NCI-H345 (cell line): ENCODE data around the gene KLF11.
A peak's percentile ranks its signal among the peaks of the same experiment; 100 is the strongest.
"Not testable (repeated sequence)": the region's sequence is repeated elsewhere in the genome, so short reads cannot be mapped to it uniquely, and the experiment has no call there.

Source experiments
- DNase-seq: peaks from one replicate; lab custom pipeline; 2025; lab: John Stamatoyannopoulos, UW

KLF11 gene

DNA sequence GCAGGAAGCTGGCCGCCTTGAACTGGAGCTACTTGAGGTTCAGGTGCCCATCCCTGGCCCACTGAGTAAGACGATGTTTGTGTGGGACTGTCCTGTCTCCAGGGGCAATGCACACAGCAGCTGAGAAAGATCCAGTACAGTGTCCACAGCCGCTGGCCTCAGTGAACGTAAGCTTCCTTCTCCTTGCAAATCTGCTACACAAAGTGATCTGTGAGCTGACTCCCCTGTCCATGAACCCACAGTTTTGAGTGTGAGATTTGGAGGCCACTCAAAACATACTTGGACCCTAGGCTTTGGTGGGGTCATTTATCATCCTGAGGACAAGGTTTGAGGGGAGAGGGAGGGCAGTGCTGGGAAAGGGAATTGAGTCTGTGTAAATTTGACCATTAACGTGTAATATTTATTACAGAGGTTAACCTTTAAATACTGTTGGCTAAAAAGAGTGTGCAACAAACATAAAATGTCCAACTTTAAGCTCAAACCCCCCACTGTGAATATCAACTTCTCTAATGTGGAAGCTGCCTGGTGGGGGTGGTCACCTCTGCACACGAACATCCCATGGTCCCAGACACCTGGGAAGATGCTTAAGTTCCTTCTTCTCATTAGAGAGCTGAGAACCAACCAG, 41.8 kb downstream of the KLF11 start:
- DNase-seq, result no peak

DNA sequence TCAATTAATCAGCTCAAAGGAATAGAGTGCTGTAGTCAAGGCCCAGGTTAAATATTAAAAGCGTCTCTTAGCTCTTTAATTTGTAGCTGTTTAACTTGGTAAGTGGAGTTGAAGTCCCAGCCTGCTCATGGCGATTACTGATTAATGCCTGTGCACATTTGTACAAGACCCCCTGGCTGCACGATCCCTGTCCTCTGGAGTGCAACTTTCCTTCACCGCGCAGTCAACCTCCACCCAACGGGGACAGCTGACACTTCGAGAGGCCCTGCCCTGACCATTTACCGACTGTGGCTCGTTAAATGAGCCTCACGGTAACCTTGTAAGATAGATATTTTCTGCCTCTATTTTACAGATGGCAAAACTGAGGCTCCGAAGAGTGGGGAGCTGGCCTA, 42.3 kb downstream of the KLF11 start:
- DNase-seq, result no peak

DNA sequence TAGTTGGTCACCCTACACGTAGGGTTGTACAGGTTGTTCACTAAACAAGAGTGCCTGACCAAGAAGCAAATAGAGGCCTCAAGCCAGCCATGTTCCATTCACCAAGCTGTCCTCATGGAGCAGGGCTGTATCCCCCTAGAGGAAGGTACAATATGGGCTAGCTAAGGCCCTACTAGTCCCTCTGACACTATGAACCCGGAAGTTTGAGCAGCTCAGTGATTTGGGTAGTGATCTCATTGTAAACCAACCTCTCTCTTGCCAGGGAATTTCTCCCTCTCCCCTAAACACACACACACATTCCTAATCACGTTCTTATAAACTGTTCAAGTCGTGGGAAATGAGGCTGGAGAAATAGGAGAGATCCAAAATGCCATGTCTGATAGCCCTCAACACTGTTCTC, 43.6 kb downstream of the KLF11 start:
- no peak for DNase-seq

DNA sequence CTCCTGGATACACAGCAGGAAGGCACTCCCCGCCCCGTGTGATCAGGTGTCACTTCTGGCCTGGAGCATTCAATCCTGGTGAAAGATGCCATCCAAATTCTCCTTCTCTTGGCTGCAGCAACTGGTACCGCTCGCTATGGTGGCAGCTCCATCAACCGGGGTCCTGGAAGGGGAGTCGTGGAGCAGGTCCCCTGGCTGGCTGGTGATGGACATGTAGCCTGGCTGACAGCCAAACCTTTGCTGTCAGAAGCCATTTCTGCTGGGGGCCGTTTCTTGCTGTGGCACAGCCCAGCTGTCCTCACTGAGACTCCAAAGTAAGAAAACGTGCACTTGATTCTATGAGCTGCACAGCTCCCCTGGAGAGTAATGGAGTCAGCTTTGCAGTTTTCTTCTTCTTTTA, 44.0 kb downstream of the KLF11 start:
- DNase-seq, result peak; percentile 70

DNA sequence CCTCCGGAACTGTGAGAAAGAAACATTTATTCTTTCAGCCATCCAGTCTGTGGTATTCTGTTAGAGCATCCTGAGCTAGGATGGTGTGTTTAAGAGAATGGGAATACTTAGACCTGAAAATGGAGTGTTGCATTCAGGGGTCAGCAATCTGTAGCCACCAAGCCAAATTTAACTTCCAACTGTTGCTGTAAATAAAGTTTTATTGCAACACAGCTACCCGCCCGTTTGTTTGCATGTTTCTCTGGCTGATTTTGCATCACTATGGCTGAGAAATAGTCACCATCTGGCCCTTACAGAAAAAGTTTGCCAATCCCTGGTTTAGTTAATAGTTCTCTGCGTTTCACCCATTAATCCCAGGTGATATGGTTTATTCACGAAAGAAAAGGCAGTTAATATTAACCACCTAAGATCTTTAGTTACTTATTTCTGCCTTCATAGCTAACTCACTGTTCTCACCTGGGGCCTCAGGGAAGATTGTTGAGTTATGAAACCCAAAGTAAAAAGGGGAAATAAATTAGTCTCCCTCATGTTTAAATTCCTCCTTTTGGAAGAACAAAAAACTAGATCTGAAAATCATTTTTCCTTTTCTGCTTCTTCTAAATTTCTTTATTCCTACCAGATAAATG, 46.3 kb downstream of the KLF11 start:
- DNase-seq, result no peak

DNA sequence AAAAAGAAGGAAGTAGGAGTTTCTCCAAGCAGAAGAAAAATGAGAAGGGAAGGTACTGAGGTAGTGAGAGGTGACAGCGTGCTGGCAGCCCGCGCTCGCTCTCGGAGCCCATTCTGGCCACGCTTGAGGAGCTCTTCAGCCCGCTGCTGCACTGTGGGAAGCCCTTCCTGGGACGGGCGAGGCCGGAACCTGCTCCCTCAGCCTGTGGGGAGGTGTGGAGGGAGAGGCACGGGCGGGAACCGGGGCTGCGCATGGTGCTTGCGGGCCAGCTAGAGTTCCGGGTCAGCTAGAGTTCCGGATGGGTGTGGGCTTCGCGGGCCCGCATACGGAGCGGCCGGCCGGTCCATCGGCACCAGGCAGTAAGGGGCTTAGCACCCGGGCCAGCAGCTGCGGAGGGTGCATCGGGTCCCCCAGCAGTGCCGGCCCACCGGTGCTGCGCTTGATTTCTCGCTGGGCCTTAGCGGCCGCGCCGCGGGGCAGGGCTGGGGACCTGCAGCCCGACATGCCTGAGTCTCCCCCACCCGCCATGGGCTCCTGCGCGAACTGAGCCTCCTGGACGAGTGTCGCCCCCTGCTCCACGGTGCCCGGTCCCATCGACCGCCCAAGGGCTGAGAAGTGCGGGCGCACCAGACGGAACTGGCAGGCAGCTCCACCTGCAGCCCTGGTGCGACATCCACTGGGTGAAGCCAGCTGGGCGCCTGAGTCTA, 48.0 kb downstream of the KLF11 start:
- no peak for DNase-seq

DNA sequence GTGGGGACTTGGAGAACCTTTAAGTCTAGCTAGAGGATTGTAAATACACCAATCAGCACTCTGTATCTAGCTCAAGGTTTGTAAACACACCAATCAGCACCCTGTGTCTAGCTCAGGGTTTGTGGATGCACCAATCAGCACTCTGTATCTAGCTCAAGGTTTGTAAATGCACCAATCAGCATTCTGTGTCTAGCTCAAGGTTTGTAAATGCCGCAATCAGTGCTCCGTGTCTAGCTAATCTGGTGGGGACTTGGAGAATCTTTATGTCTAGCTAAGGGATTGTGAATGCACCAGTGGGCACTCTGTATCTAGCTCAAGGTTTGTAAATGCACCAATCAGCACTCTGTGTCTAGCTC, 48.5 kb downstream of the KLF11 start:
- not testable (repeated sequence) for DNase-seq

DNA sequence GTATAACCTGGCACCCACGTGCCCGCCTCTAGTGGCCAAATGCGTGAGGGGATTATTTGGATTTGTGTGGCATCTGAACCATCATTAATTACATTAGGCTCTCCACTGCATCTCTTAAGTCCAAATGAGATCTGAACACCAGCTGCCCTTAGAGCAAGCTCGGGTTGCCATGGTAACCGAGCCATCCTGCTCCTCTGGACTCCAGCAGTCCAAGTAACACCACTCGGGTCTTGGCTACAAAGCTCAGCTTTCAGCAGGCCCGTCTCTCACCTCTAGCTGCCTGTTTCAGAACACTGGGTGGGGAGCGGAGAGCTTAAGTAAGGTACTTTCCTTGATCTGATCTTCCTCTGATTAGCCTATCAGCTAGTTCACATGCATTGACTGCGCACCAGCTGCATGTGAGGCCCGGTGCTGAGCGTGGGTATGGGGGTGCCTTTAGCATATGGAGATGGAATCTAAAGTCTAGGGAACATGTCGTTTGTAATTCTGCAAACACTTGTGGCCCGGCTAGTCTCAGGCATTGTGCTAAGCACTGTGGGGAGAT, 51.0 kb downstream of the KLF11 start:
- DNase-seq, result no peak

DNA sequence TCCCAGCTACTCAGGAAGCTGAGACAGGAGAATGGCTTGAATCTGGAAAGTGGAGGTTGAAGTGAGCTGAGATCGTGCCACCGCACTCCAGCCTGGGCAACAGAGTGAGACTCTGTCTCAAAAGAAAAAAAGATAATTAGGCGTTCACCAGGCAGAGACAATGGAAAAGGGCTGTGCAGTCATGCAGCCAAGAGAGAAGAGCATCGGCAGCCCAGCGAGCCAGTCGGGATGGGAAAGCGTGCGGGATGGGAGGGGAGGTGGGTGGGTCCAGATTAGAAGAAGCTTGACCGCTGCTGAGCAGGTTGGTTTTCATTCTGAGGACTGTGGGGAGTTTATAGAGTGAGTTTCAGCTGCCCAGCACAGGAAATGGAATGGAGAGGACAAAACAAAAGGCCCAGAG, 51.8 kb downstream of the KLF11 start:
- no peak for DNase-seq

DNA sequence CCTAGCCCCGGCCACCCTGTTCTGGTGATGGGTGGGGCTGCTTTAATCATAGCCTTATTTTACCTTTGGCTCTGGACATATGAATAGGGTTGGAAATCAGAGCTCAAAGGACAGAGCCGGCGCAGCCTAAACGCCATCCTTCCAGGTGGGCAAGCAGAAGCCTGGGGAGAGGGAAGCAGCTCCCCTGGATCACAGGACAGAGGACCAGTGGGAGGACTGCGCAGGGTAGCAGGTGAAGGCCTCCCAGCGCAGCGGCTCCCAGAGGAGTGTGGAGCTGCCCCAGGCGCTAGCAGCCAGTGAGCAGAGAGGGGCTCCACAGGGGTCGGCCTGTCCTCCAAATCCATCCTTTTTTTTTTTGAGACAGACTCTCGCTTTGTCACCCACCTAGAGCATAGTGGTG, 53.3 kb downstream of the KLF11 start:
- DNase-seq, result no peak

DNA sequence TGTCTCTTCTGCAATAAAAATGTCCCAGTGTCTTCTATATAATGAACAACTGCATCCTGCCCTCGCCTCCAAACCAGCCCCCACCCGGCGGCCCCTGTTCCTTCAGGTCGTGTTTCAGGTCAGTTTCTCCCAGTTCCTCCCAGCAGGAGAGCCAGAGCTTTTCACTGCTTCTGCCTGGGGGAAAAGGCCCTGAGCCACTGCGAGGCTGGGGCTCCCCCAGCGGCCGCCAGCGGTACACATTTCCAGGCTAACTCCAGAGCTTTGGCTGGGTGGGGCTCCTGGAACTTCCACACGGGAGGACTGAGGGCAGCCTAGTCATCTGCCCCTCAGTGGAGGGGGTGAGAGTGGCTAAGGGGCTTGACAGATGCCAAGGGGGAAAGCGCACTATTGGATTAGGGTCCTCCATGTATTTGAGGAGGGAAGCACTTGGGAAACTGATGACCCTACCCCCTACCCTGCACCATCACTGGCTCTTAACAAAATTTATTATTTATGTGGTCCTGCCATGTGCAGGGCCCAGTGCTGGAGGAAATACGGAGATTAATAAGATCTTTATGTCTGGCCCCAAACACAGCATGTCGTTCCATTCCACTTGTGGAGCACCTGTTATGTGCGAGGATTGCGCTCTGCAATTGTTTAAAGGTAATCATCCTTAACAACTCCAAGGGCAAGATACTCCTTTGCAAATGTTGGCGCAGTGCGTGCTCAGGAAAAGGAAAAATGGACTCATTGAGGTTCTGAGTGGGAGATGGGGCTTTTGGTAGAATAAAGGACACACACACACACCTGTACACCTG, 54.2 kb downstream of the KLF11 start:
- DNase-seq, result peak; percentile 89

DNA sequence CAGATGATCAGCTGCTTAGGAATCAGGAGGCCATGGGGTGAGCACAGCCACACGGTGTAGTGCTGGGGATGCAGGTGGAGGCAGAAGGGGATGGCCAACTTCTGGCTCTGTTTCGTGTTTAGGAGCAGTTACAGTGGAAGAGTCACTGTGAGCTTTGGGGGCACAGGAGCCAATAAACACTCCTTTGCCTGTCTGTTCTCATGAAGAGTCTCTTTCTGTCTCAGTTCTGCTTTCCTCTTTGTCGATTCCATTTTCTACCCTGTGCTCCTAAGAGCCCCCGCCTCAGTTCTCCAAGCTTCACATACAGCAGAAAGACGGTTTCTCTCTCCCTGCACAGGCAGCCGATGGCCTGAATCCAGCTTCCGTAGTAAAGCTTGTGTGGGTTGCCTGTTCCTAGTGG, 58.1 kb downstream of the KLF11 start:
- no peak for DNase-seq

DNA sequence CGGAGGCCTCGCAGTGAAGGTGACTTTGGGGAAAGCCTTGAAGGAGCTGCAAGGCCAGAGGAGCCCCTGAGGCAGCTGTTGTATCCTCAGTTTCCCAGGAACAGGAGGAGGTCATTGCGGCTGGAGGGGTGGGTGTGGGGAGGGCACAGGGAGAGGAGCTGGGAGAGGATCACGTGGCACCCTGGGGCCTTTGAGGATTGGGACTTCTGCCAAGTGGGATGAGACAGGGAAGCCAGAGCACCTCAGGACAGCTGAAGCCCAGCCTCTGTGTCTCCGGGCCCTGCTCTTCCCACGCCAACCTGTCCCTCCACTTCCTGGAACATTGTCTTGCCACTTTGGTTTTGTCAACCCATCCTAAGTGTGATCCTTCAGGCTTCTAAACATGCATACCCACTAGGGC, 59.8 kb downstream of the KLF11 start:
- peak; percentile 87 for DNase-seq
